RWPE2 (cell line): ENCODE data around the gene LAMA2.

Experiments used
- ATAC-seq: fragments of 200-7000 bp; cut with Tn5 transposase; 3 replicates; pipeline ENCODE4 v1.9.1; 2021; ENCODE audit warnings: low read depth
- DNase-seq: peaks from one replicate; pipeline ENCODE4 v3.0.0-alpha.2; 2020; ENCODE audit warnings: low spot score
- H3K27ac ChIP-seq: fragments of 450-650 bp; 2 replicates; pipeline ENCODE4 v1.5.1; 2017; ENCODE audit warnings: mild to moderate bottlenecking; ENCODE audit not compliant: poor library complexity, severe bottlenecking
- H3K27me3 ChIP-seq: fragments of 250-450 bp; sonication (Bioruptor Pico); 2 replicates; pipeline ENCODE4 v1.5.1; 2021; ENCODE audit warnings: mild to moderate bottlenecking, moderate library complexity; ENCODE audit not compliant: insufficient read depth, poor library complexity, severe bottlenecking
- H3K36me3 ChIP-seq: fragments of 250-450 bp; sonication (Bioruptor Pico); 2 replicates; pipeline ENCODE4 v1.5.1; 2020; ENCODE audit warnings: low read depth, mild to moderate bottlenecking, moderate library complexity
- H3K4me1 ChIP-seq: fragments of 250-450 bp; sonication (Bioruptor Pico); 2 replicates; pipeline ENCODE4 v1.5.1; 2021; ENCODE audit warnings: mild to moderate bottlenecking, moderate library complexity; ENCODE audit not compliant: insufficient read depth, poor library complexity, severe bottlenecking
- H3K4me3 ChIP-seq: fragments of 250-450 bp; sonication (Bioruptor Pico); 2 replicates; pipeline ENCODE4 v1.5.1; 2021; ENCODE audit warnings: mild to moderate bottlenecking, moderate library complexity; ENCODE audit not compliant: severe bottlenecking
- H3K9me3 ChIP-seq: fragments of 250-450 bp; sonication (Bioruptor Pico); 2 replicates; pipeline ENCODE4 v1.5.1; 2021; ENCODE audit warnings: mild to moderate bottlenecking, moderate library complexity; ENCODE audit not compliant: severe bottlenecking
- CTCF ChIP-seq: fragments of 450-650 bp; IDR thresholded peaks from one replicate; pipeline ENCODE4 v1.5.1; 2017; ENCODE audit warnings: mild to moderate bottlenecking, moderate library complexity; ENCODE audit not compliant: poor library complexity, severe bottlenecking

The LAMA2 gene

DNA sequence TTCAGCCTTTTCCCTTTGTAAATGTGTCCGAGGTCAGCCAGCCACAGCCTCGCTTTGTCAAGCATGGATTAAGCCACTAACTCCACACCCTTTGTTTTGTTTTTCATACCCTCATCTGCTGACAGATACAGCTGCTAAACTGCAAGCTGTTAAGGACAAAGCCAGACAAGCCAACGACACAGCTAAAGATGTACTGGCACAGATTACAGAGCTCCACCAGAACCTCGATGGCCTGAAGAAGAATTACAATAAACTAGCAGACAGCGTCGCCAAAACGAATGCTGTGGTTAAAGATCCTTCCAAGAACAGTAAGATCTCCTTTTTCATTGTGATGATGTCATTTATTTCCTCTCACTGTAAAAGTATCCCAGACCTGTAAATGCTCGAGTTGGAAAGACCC, 557.8 kb downstream of the LAMA2 start:
- ATAC-seq, result no peak
- no peaks in the 10 kb centered on the region for H3K27me3 ChIP-seq
- H3K4me3 ChIP-seq, result no peak overlapping the region
- DNase-seq, result no peak
- no peaks in the 10 kb centered on the region for H3K36me3 ChIP-seq
- no peaks in the 10 kb centered on the region for H3K4me1 ChIP-seq
- no peak for TF ChIP-seq CTCF
- no peak overlapping the region for H3K27ac ChIP-seq
- H3K9me3 ChIP-seq, result no peaks in the 10 kb centered on the region

DNA sequence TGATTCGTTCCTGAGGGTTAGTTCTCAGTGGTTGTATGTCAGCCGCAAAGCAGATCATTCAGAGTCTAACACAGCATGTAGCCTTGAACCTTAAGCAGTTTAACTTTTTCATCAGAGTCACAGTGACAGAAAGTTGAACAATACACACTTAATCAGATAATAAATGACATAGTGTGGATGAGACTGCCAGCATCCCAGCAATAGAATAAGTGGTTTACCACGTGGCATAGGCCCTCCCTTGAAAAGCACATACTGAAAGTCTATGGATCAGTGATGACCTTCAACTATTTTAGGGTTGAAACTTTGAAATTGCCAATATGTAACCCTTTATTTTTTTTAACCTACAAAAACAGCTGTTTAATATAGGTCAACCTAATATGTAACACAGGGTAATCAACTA, 561.7 kb downstream of the LAMA2 start:
- DNase-seq (no peak), ATAC-seq (no peak)
- no peak overlapping the region for H3K27ac ChIP-seq
- no peaks in the 10 kb centered on the region for H3K27me3 ChIP-seq
- no peak for TF ChIP-seq CTCF
- H3K4me1 ChIP-seq, result no peaks in the 10 kb centered on the region
- H3K36me3 ChIP-seq, result no peaks in the 10 kb centered on the region
- H3K9me3 ChIP-seq, result no peaks in the 10 kb centered on the region
- no peak overlapping the region for H3K4me3 ChIP-seq

DNA sequence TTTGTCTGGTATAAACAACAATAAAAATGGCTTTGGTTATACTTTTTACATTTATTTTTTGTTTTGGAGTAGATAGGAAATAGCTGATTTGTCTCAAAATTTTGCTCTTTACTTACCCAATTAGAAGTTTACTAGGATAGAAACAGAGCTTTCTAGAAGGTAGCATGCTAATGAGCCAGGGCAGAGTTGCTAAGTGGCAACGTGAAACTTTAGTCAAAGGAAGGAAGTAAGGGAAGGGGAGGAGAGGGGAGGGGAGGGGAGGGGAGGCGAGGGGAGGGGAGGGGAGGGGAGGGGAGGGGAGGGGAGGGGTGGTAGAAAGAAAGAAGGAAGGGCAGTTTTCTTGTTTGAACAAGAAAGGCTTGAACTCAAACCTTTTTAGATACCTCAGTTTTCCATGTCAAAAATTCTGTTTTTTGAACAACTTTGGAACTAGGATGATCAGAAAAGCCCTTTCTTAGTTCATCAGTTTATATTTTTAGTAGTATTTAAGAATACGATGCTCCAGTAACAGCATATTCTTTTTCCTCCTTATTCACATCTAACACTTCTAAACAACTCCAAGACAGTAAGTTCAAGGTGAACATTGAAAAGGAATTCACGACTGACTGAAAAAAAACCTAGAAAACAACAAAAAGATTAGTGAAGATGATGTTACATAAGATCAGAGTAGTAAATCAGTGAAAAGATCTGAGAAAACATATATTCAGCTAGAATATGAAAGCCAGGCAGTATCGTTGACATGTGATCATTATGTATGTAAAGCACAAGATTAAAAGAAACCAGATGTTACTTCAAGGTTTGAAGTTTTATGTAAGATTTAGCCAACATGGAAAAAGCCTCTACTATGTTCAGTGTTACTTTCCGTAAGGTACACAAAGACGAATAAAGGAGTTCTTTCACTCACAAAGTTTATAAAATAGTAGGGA, 563.6 kb downstream of the LAMA2 start:
- no peak for ATAC-seq
- Histone ChIP-seq H3K27me3 (no peaks in the 10 kb centered on the region), H3K36me3 (no peaks in the 10 kb centered on the region), H3K27ac (no peak overlapping the region), H3K4me3 (no peak overlapping the region), H3K9me3 (no peaks in the 10 kb centered on the region), H3K4me1 (no peaks in the 10 kb centered on the region)
- no peak for TF ChIP-seq CTCF
- DNase-seq, result no peak

- Histone ChIP-seq H3K9me3 (no peaks in the 10 kb centered on the region), H3K4me1 (no peaks in the 10 kb centered on the region), H3K27me3 (no peaks in the 10 kb centered on the region), H3K27ac (no peak overlapping the region), H3K36me3 (no peaks in the 10 kb centered on the region), H3K4me3 (no peak overlapping the region)
- no peak for TF ChIP-seq CTCF
- DNase-seq, result no peak
- no peak for ATAC-seq
Observed at GRCh38 chr6:129447198-129447565, 564.2 kb downstream of the LAMA2 start.

DNA sequence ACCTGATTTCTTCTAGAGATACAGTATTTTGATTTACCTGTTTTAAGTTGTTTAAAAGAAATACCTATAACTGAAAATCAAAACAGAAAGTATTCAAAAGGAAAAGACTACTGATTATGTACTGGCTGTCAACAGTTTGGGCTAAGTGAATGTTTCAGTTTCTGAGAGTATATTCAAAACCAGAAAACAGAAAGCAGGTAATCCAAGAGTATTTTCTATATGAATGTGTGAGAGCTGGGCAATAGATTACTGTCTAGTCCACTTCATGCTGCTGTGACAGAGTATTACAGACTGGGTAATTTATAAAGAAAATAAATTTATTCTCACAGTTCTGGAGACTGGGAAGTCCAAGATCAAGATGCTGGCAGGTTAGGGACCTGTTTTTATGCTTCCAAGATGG, 566.0 kb downstream of the LAMA2 start:
- H3K4me3 ChIP-seq, result no peak overlapping the region
- H3K4me1 ChIP-seq, result no peaks in the 10 kb centered on the region
- H3K36me3 ChIP-seq, result no peaks in the 10 kb centered on the region
- no peak for TF ChIP-seq CTCF
- H3K27ac ChIP-seq, result no peak overlapping the region
- H3K9me3 ChIP-seq, result peaks cover 4% of the 10 kb centered on the region
- no peak for DNase-seq
- no peaks in the 10 kb centered on the region for H3K27me3 ChIP-seq
- no peak for ATAC-seq
